ENCODE results near the gene ZNF280A.
"Not testable (repeated sequence)": the region's sequence is repeated elsewhere in the genome, so short reads cannot be mapped to it uniquely, and the experiment has no call there.

The ZNF280A gene

DNA sequence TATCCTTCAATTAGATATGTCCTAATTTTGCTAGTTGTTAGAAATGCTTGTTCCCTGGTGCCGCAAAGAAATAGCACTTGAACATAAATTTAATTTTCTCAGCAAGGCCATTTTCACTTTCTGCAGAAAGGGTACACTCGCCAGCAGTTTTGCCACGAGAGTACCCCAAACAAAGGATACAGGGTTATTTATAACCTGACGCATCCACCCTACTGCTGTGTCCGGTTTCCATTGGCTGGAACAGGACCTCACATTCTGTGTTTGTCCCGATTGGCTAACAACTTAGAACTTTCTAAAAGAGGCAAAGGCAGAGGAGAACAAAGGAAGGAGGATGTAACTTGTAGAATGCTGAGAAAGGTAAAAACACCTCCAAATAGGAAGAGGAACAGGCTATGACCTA is 10.2 kb downstream of the ZNF280A start:
- DNase-seq = not testable (repeated sequence)

- DNase-seq = peak; percentile 81
Observed at GRCh38 chr22:22508274-22509176, 11.5 kb downstream of the ZNF280A start, which contains the start of gene ZNF280B. ZNF280B (minus strand) TSS chr22:22508742; CDS start chr22:22489398, 19,344 bp downstream.

GRCh38 chr22:22507743-22508273 is 12.3 kb downstream of the ZNF280A start:
- no peak for DNase-seq

- DNase-seq = no peak
Observed at GRCh38 chr22:22506736-22507135, 13.3 kb downstream of the ZNF280A start.

- DNase-seq = no peak
Observed at GRCh38 chr22:22498267-22498666, 21.8 kb downstream of the ZNF280A start.

DNA sequence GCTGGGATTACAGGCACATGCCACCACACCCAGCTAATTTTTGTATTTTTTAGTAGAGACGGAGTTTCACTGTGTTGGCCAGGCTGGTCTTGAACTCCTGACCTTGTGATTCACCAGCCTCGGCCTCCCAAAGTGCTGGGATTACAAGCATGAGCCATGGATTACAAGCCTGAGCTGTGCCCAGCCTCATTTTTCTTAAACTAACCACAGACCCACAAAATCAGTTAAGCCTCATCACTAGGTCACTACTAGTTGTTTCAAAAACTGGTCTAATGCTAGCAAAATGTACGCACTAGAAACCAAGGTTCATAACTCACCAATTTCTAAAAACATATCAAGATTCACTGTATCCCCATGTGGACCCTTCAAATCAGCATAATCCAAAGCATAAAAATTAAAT is 28.5 kb downstream of the ZNF280A start:
- DNase-seq = not testable (repeated sequence)

DNA sequence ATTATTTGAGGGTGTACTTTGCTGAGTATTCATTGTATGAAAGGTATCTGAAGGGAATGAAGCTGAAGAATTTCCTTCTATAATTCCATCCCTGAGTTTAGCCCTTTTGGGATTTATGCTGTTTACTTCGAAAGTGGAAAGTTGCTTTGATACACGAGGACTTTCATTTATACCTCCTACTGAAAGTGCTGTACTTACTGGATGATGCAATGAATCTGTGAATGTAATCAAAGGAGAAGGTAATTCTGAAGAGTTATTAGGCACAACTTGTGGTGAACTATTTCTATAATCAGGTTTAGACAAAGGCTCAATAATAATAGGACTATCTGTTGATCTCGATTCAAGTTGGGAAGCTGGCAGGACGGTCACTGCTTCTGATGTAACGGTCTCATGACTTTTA is 31.3 kb downstream of the ZNF280A start:
- no peak for DNase-seq

GRCh38 chr22:22487869-22488597 is 32.0 kb downstream of the ZNF280A start:
- no peak for DNase-seq

GRCh38 chr22:22487059-22487458 is 33.0 kb downstream of the ZNF280A start:
- no peak for DNase-seq

- no peak for DNase-seq
Observed at GRCh38 chr22:22486132-22486899, 33.8 kb downstream of the ZNF280A start.

DNA sequence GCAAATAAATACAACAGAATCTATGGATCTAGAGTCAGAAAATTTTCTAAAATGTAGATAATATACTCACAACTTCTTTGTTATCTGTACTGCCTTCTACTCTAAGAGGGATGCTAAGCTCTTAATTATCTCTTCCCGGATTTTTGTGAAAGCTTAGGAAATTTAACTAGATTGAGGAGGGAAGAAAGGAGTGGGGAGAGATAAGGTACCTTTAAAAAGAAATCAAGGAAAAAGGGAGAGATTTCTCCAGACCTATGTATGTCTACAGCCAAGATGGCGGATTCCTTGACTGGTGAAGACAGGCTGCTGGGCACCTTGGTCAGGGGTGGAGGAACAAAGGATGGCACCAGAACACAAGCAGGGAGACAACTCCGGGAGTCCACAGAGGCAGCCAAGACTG is 34.5 kb downstream of the ZNF280A start:
- no peak for DNase-seq

- no peak for DNase-seq
Observed at GRCh38 chr22:22484023-22484422, 36.0 kb downstream of the ZNF280A start.

DNA sequence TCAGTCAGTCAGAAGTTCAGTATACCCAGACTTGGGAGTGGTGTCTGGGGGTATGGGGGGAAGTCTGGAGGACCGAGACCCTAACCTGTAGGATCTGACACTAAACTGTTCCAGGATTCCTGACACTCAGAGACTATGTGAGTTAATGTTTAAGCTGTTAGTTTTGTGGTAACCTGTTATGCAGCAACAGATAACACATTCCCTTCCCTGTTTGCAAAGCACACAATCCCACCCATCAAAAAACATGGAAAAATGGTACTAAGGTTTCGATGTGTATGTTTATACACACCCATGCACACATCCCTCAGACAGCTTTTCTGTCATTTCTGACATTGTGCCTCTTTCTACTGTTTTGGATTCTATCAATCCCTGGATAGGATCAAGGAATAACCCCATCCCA is 39.1 kb downstream of the ZNF280A start:
- no peak for DNase-seq

DNA sequence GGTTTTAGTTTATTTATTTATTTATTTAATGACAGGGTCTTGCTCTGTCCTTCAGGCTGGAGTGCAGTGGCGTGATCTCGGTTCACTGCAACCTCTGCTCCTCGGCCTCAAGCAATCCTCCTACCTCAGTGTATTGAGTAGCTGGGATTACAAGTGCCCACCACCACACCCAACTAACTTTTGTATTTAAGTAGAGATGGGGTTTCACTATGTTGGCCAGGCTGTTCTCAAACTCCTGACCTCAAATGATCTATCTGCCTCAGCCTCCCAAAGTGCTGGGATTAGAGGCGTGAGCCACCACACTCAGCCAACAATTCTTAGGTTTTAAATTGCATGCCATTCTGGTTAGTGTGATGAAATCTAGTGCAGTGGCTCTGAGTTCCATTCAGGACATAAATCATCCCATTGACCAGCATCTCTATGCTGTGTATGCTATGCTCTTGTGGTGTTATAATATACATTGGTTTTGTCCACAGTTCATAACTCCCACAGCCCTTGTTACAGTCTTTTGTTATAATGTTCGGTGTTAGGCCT is 40.0 kb downstream of the ZNF280A start:
- no peak for DNase-seq

DNA sequence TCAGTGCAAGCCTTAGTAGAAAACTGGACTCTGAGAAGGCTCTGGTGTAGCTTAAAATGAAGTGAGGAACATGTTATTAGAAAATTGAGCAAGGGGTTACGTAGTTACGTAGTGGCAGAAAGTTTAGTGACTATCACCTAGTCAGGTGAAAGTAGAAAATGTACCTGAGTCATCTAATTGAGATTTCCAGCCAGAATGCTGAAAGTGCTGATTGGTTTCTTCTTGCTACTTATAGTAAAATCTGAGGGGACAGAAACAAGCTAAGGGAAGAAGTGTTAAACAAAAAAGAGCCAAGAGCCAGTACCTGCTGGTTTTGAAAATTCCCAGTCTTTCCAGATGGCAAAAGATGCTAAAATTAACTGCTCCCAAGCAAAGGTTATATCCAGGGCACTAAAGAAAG is 41.0 kb downstream of the ZNF280A start:
- DNase-seq = no peak

- DNase-seq = no peak
Observed at GRCh38 chr22:22478470-22478869, 41.6 kb downstream of the ZNF280A start.

DNA sequence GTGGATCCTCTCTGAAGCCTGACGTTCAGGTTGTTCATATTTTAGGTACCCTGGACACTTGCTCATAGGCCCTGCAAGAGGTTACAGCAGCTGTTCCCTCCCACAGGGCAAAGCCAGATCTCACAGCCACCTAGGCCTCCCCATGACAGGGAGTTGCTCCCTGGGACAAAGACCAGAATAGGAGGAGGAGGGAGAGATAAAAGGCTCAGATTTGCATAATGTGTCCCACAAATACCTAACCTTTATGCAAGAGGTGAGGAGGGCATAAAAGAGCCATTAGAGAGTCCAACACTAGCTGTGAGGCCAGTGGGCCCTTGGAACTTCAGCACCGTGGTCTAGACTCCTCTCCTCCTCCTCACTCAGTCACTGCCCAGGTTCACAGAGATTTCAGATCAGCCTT is 45.3 kb downstream of the ZNF280A start:
- no peak for DNase-seq

- not testable (repeated sequence) for DNase-seq
Observed at GRCh38 chr22:22471104-22471503, 49.0 kb downstream of the ZNF280A start.

GRCh38 chr22:22469527-22469926 is 50.5 kb downstream of the ZNF280A start:
- DNase-seq = no peak

DNA sequence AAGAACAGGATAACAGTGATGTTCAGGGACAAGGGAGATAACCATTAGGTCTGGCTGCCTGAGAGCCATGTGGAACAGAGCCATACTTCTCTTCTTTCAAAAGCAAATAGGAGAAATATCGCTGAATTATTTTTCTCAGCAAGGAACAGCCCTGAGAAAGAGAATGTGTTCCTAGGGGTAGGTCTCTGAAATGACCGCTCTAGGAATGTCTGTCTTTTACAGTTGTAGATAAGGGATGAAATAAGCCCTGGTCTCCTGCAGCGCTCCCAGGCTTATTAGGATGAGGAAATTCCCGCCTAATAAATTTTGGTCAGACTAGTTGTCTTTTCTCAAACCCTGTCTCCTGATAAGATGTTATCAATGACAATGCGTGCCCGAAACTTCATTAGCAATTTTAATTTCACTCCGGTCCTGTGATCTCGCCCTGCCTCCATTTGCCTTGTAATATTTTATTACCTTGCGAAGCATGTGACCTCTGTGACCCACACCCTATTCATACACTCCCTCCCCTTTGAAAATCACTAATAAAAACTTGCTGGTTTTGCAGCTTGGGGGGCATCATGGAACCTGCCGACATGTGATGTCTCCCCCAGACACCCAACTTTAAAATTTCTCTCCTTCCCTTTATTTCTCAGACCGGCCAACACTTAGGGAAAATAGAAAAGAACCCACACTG is 51.1 kb downstream of the ZNF280A start:
- not testable (repeated sequence) for DNase-seq

DNA sequence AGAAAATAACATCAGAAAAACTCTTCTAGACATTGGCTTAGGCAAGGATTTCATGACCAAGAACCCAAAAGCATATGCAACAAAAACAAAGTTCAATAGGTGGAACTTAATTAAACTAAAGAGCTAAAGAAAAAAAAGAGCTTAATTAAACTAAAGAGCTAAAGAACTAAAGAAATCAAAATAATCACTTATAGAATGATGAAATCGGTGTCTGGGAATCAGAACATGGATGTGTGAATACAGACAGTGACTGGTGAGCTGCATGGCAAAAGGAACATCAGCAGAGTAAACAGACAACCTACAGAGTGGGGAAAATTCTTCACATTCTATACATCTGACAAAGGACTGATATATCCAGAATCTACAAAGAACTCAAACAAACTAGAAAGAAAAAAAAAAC is 53.0 kb downstream of the ZNF280A start:
- no peak for DNase-seq

DNA sequence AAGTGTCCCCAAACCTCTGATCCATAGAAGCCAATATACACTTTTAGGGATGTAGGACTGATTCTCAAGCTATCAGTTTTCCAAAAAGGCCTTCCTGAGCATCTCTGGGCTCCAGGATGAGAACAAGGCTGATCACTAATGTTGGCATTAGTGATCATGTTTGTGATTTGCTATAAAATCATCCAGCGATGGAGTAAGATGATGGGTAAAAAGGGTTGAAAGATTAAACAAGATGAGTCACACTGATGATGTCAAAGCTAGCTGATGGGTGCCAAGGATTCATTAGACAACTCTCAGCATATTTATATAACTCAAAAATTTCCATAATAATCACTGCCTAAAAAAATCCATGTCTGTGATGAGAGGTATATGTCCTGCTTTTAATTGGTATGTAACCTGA is 54.3 kb downstream of the ZNF280A start:
- DNase-seq = no peak

All from CD4-positive, alpha-beta T cell treated with Interleukin-15 for 1 hour (primary cell).